Lung (tissue), 12 donors: Measurements from ENCODE around the gene SLC25A31. TPM values are rescaled to one million over a fixed set of nuclear protein-coding genes. Genes with fewer than 3 reads are reported as not detected.

ENCODE experiments used
- ATAC-seq: fragments of 200-7000 bp; cut with Tn5 transposase; one replicate; pipeline ENCODE4 v1.9.1; 2020; ENCODE audit warnings: moderate number of reproducible peaks; ENCODE audit not compliant: insufficient read depth, low FRiP score
- DNase-seq, 3 donors: peaks; one replicate each; pipeline ENCODE4 v3.0.0-alpha.2; 2013 to 2017
- H3K27ac ChIP-seq, 2 donors: one replicate each; pipeline ENCODE4 v1.5.1; 2013; ENCODE audit warnings: mild to moderate bottlenecking in 2 of 2, moderate library complexity in 2 of 2, control low read depth in 1 of 2, inconsistent platforms in 1 of 2, low read depth in 1 of 2, low read length in 1 of 2
- H3K27me3 ChIP-seq, 3 donors: one replicate each; pipeline ENCODE4 v1.5.1; 2013; ENCODE audit warnings: low read length in 2 of 3; ENCODE audit not compliant: control insufficient read depth in 3 of 3, insufficient read depth in 3 of 3
- H3K36me3 ChIP-seq, 4 donors: one replicate each; pipeline ENCODE4 v1.5.1; 2013; ENCODE audit warnings: low read length in 4 of 4, mild to moderate bottlenecking in 1 of 4, moderate library complexity in 1 of 4; ENCODE audit not compliant: control insufficient read depth in 4 of 4, insufficient read depth in 4 of 4
- H3K4me1 ChIP-seq, 5 donors: one replicate each; pipeline ENCODE4 v1.5.1; 2013; ENCODE audit warnings: low read length in 5 of 5, mild to moderate bottlenecking in 2 of 5, moderate library complexity in 1 of 5; ENCODE audit not compliant: control insufficient read depth in 5 of 5, insufficient read depth in 5 of 5
- H3K4me3 ChIP-seq: one replicate; pipeline ENCODE4 v1.5.1; 2013; ENCODE audit warnings: mild to moderate bottlenecking, control low read depth, moderate library complexity
- H3K9ac ChIP-seq, 2 donors: one replicate each; pipeline ENCODE4 v1.5.1; 2013; ENCODE audit warnings: low read length in 2 of 2, control low read depth in 1 of 2; ENCODE audit not compliant: insufficient read depth in 1 of 2
- H3K9me3 ChIP-seq, 4 donors: one replicate each; pipeline ENCODE4 v1.5.1; 2013; ENCODE audit warnings: low read length in 3 of 4, mild to moderate bottlenecking in 1 of 4, moderate library complexity in 1 of 4; ENCODE audit not compliant: control insufficient read depth in 4 of 4, insufficient read depth in 3 of 4
- WGBS, 2 donors: extraction: QIAGEN DNeasy Blood & Tissue Kit; methylation state at CpG; one replicate each; pipeline ENCODE4 v1.1.7; 2013; 5-methylcytosine and 5-hydroxymethylcytosine counted together
- polyA plus RNA-seq, 2 donors: library from polyadenylated mRNA; stranded (reverse); fragments of 200-250 nt; gene quantifications; one replicate each; pipeline ENCODE4 v1.2.1, GENCODE V29; 2013
- total RNA-seq, 2 donors: library from RNA; depleted of rRNA in 1 of 2; stranded (reverse); fragments of >200 nt in 1 of 2; gene quantifications; one replicate each; pipeline ENCODE4 v1.2.1, GENCODE V29; 2014 to 2021
- TF ChIP-seq, protein P1 (sequence below): IDR thresholded peaks from 2 replicates; pipeline ENCODE4 v1.5.1; 2012; ENCODE audit warnings: mild to moderate bottlenecking; ENCODE audit errors: control extremely low read depth, extremely low read depth
- donor health status: control.
- donor health status: control.
- donor health status: Bipolar disorder and iron deficiency.
- donor health status: healthy.
- donor health status: DM: yes; HTN: yes; CAD: no.

SLC25A31 gene
- total and polyA plus RNA-seq, 4 donors: 0.06 TPM; not detected in 3

DNA sequence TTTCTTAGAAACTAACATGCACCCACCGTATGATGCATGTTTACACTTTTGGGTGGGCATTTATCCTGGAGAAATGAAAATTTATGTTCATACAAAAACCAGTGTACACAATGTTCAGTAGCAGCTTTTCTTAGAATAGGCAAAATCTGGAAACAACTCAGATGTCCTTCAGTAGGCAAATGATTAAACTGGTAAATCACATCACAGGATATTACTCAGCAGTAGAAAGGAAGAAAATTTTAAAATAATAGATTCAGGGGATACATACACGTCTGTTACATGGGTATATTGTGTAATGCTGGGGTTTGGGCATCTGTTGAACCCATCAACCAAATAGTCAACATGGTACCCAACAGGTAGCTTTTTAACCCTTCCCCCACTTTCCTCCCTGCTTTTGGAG lies 26.7 kb downstream of the SLC25A31 start:
- Histone ChIP-seq H3K4me3 (no peak overlapping the region), H3K36me3 (no peaks in the 10 kb centered on the region), H3K9me3 (peaks cover 0 to 5% (median 2%) of the 10 kb centered on the region in 4 donors), H3K27me3 (no peaks in the 10 kb centered on the region), H3K27ac (no peak overlapping the region), H3K9ac (no peak overlapping the region), H3K4me1 (no peaks in the 10 kb centered on the region)
- DNase-seq: no peak
- no peak for ATAC-seq
- 76 to 86% methylated on average over 2 of the region's 2 CpGs for WGBS, 2 donors
- TF ChIP-seq, protein P1, sequence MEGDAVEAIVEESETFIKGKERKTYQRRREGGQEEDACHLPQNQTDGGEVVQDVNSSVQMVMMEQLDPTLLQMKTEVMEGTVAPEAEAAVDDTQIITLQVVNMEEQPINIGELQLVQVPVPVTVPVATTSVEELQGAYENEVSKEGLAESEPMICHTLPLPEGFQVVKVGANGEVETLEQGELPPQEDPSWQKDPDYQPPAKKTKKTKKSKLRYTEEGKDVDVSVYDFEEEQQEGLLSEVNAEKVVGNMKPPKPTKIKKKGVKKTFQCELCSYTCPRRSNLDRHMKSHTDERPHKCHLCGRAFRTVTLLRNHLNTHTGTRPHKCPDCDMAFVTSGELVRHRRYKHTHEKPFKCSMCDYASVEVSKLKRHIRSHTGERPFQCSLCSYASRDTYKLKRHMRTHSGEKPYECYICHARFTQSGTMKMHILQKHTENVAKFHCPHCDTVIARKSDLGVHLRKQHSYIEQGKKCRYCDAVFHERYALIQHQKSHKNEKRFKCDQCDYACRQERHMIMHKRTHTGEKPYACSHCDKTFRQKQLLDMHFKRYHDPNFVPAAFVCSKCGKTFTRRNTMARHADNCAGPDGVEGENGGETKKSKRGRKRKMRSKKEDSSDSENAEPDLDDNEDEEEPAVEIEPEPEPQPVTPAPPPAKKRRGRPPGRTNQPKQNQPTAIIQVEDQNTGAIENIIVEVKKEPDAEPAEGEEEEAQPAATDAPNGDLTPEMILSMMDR: no peak

DNA sequence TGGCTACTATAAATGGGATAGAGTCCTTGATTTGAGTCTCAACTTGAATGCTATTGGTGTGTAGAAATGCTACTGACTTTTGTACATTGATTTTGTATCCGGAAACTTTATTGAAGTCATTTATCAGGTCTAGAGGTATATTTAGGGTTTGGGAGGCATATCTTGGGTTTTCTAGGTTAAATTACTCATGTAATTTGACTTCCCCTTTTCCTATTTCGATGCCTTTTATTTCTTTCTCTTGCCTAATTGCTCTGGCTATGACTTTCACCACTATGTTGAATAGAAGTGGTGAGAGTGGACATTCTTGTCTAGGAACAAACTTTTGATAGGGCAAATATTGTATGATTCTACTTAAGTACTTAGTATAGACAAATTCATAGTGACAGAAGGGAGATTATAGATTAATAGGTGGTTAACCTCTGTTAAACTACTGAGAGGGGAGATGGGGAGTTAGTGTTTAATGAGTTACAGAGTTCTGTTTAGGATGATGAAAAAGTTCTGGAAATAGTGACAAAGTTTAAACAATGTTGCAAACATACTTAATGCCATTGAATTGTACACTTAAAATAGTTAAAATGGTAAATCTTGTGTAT lies 29.1 kb downstream of the SLC25A31 start:
- WGBS, 2 donors: 69 to 80% methylated on average over 2 of the region's 2 CpGs
- H3K9me3 ChIP-seq: peaks cover 0 to 5% (median 2%) of the 10 kb centered on the region in 4 donors
- H3K9ac ChIP-seq: no peak overlapping the region
- TF ChIP-seq, protein P1: no peak
- H3K36me3 ChIP-seq: no peaks in the 10 kb centered on the region
- no peak overlapping the region for H3K27ac ChIP-seq
- H3K4me1 ChIP-seq: no peaks in the 10 kb centered on the region
- no peak overlapping the region for H3K4me3 ChIP-seq
- no peaks in the 10 kb centered on the region for H3K27me3 ChIP-seq
- DNase-seq (no peak), ATAC-seq (no peak)

DNA sequence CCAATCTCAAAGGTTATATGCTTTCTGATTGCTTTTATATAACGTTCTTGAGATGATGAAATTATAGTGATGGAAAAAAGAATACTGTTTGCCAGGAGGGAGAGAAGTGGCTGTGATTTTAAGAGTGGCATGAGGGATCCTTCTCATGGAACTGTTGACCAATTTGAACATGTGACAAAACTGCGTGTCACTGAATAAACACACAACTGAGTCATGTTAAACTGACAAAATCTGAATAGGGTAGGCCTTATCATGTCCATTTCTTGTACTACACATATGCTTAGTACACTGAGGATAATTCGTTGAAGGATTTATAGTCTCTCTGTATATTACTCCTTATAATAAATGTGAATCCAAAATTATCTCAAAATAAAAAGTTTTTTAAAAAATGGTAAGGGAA lies 29.7 kb downstream of the SLC25A31 start:
- ATAC-seq: no peak
- 70 to 79% methylated on average over 3 of the region's 3 CpGs for whole genome bisulfite sequencing, 2 donors
- TF ChIP-seq, protein P1: no peak

More for the DNA sequence above, 29.7 kb downstream of the SLC25A31 start:
- H3K27me3 ChIP-seq: no peaks in the 10 kb centered on the region
- no peaks in the 10 kb centered on the region for H3K4me1 ChIP-seq
- peaks cover 0 to 5% (median 2%) of the 10 kb centered on the region in 4 donors for H3K9me3 ChIP-seq
- no peak overlapping the region for H3K9ac ChIP-seq
- H3K36me3 ChIP-seq: no peaks in the 10 kb centered on the region
- no peak for DNase-seq
- H3K4me3 ChIP-seq: no peak overlapping the region
- no peak overlapping the region for H3K27ac ChIP-seq
